ENCODE results near the gene DLST.

DLST gene

GRCh38 chr14:74881431-74882102 lies at the start of gene DLST:
TSS of gene DLST (plus strand) at chr14:74881916. CDS start at chr14:74881954, 38 bp downstream.
- peaks cover 35% of the 10 kb centered on the region for H3K4me1 ChIP-seq (ENCODE audit: control insufficient read depth, insufficient read depth, low read length, unreplicated experiment)
- H2AFZ ChIP-seq (ENCODE audit: low read length, unreplicated experiment), result peak within 1 kb of the TSS; percentile 94
- peaks cover 8% of the 10 kb centered on the region; the same call in 1 of the 2 replicates for H3K36me3 ChIP-seq (ENCODE audit: insufficient read depth, low read length)
- H3K4me3 ChIP-seq (ENCODE audit: low read depth, low read length), result peak within 1 kb of the TSS; percentile 96
- peak within 1 kb of the TSS; percentile 92 for H3K27ac ChIP-seq (ENCODE audit: low read depth, low read length)
- H3K79me2 ChIP-seq (ENCODE audit: control insufficient read depth, insufficient read depth, low read length, unreplicated experiment), result peaks cover 47% of the 10 kb centered on the region
- H3K27me3 ChIP-seq (ENCODE audit: insufficient read depth, low read length), result no peaks in the 10 kb centered on the region

GRCh38 chr14:74832849-74833248 lies 48.9 kb upstream of the DLST start:
- no peak overlapping the region for H3K4me3 ChIP-seq (ENCODE audit: low read depth, low read length)
- H3K79me2 ChIP-seq (ENCODE audit: control insufficient read depth, insufficient read depth, low read length, unreplicated experiment), result no peaks in the 10 kb centered on the region
- no peaks in the 10 kb centered on the region for H3K27me3 ChIP-seq (ENCODE audit: insufficient read depth, low read length)
- H2AFZ ChIP-seq (ENCODE audit: low read length, unreplicated experiment), result no peak overlapping the region
- H3K27ac ChIP-seq (ENCODE audit: low read depth, low read length), result no peak overlapping the region
- H3K4me1 ChIP-seq (ENCODE audit: control insufficient read depth, insufficient read depth, low read length, unreplicated experiment), result peaks cover 13% of the 10 kb centered on the region
- H3K36me3 ChIP-seq (ENCODE audit: insufficient read depth, low read length), result peaks cover 15% of the 10 kb centered on the region

- Histone ChIP-seq H3K36me3 (ENCODE audit: insufficient read depth, low read length) (peaks cover 9% of the 10 kb centered on the region), H3K79me2 (ENCODE audit: control insufficient read depth, insufficient read depth, low read length, unreplicated experiment) (no peaks in the 10 kb centered on the region), H3K27ac (ENCODE audit: low read depth, low read length) (peak overlapping the region; percentile 1; the same call in 1 of the 2 replicates), H3K4me3 (ENCODE audit: low read depth, low read length) (no peak overlapping the region), H3K27me3 (ENCODE audit: insufficient read depth, low read length) (no peaks in the 10 kb centered on the region), H2AFZ (ENCODE audit: low read length, unreplicated experiment) (no peak overlapping the region), H3K4me1 (ENCODE audit: control insufficient read depth, insufficient read depth, low read length, unreplicated experiment) (peaks cover 14% of the 10 kb centered on the region)
Measured at GRCh38 chr14:74834692-74835392, 46.9 kb upstream of the DLST start.

GRCh38 chr14:74835645-74836250 lies 46.0 kb upstream of the DLST start:
- Histone ChIP-seq H3K4me3 (ENCODE audit: low read depth, low read length) (no peak overlapping the region), H3K27ac (ENCODE audit: low read depth, low read length) (no peak overlapping the region), H2AFZ (ENCODE audit: low read length, unreplicated experiment) (no peak overlapping the region), H3K36me3 (ENCODE audit: insufficient read depth, low read length) (peaks cover 7% of the 10 kb centered on the region; the same call in 1 of the 2 replicates), H3K4me1 (ENCODE audit: control insufficient read depth, insufficient read depth, low read length, unreplicated experiment) (peaks cover 14% of the 10 kb centered on the region), H3K79me2 (ENCODE audit: control insufficient read depth, insufficient read depth, low read length, unreplicated experiment) (no peaks in the 10 kb centered on the region), H3K27me3 (ENCODE audit: insufficient read depth, low read length) (no peaks in the 10 kb centered on the region)

- H3K79me2 ChIP-seq (ENCODE audit: control insufficient read depth, insufficient read depth, low read length, unreplicated experiment), result no peaks in the 10 kb centered on the region
- peaks cover 14% of the 10 kb centered on the region for H3K4me1 ChIP-seq (ENCODE audit: control insufficient read depth, insufficient read depth, low read length, unreplicated experiment)
- H3K27me3 ChIP-seq (ENCODE audit: insufficient read depth, low read length), result no peaks in the 10 kb centered on the region
- H3K4me3 ChIP-seq (ENCODE audit: low read depth, low read length), result no peak overlapping the region
- no peak overlapping the region for H2AFZ ChIP-seq (ENCODE audit: low read length, unreplicated experiment)
- H3K36me3 ChIP-seq (ENCODE audit: insufficient read depth, low read length), result 0 out of 2 replicates have a peak, but pooled peaks cover 4% of the 10 kb centered on the region
- H3K27ac ChIP-seq (ENCODE audit: low read depth, low read length), result no peak overlapping the region
Measured at GRCh38 chr14:74836251-74836960, 45.3 kb upstream of the DLST start.

- Histone ChIP-seq H3K4me1 (ENCODE audit: control insufficient read depth, insufficient read depth, low read length, unreplicated experiment) (peaks cover 14% of the 10 kb centered on the region), H3K27me3 (ENCODE audit: insufficient read depth, low read length) (no peaks in the 10 kb centered on the region), H2AFZ (ENCODE audit: low read length, unreplicated experiment) (no peak overlapping the region), H3K4me3 (ENCODE audit: low read depth, low read length) (peak overlapping the region; percentile 27), H3K79me2 (ENCODE audit: control insufficient read depth, insufficient read depth, low read length, unreplicated experiment) (no peaks in the 10 kb centered on the region), H3K27ac (ENCODE audit: low read depth, low read length) (peak overlapping the region; percentile 12; the same call in 1 of the 2 replicates), H3K36me3 (ENCODE audit: insufficient read depth, low read length) (0 out of 2 replicates have a peak, but pooled peaks cover 4% of the 10 kb centered on the region)
Measured at GRCh38 chr14:74838166-74838565, 43.5 kb upstream of the DLST start.

GRCh38 chr14:74840603-74841030 lies 41.1 kb upstream of the DLST start:
- Histone ChIP-seq H3K4me1 (ENCODE audit: control insufficient read depth, insufficient read depth, low read length, unreplicated experiment) (peaks cover 20% of the 10 kb centered on the region), H3K36me3 (ENCODE audit: insufficient read depth, low read length) (0 out of 2 replicates have a peak, but pooled peaks cover 1% of the 10 kb centered on the region), H3K27ac (ENCODE audit: low read depth, low read length) (no peak overlapping the region), H3K4me3 (ENCODE audit: low read depth, low read length) (no peak overlapping the region), H3K27me3 (ENCODE audit: insufficient read depth, low read length) (no peaks in the 10 kb centered on the region), H2AFZ (ENCODE audit: low read length, unreplicated experiment) (no peak overlapping the region), H3K79me2 (ENCODE audit: control insufficient read depth, insufficient read depth, low read length, unreplicated experiment) (no peaks in the 10 kb centered on the region)

GRCh38 chr14:74841230-74842207 lies 40.2 kb upstream of the DLST start:
- no peak overlapping the region for H3K4me3 ChIP-seq (ENCODE audit: low read depth, low read length)
- H3K27ac ChIP-seq (ENCODE audit: low read depth, low read length), result no peak overlapping the region
- H3K36me3 ChIP-seq (ENCODE audit: insufficient read depth, low read length), result no peaks in the 10 kb centered on the region
- H3K27me3 ChIP-seq (ENCODE audit: insufficient read depth, low read length), result no peaks in the 10 kb centered on the region
- H3K4me1 ChIP-seq (ENCODE audit: control insufficient read depth, insufficient read depth, low read length, unreplicated experiment), result peaks cover 25% of the 10 kb centered on the region
- H3K79me2 ChIP-seq (ENCODE audit: control insufficient read depth, insufficient read depth, low read length, unreplicated experiment), result no peaks in the 10 kb centered on the region
- no peak overlapping the region for H2AFZ ChIP-seq (ENCODE audit: low read length, unreplicated experiment)

- Histone ChIP-seq H3K36me3 (ENCODE audit: insufficient read depth, low read length) (no peaks in the 10 kb centered on the region), H2AFZ (ENCODE audit: low read length, unreplicated experiment) (no peak overlapping the region), H3K4me1 (ENCODE audit: control insufficient read depth, insufficient read depth, low read length, unreplicated experiment) (peaks cover 27% of the 10 kb centered on the region), H3K27ac (ENCODE audit: low read depth, low read length) (no peak overlapping the region), H3K27me3 (ENCODE audit: insufficient read depth, low read length) (no peaks in the 10 kb centered on the region), H3K79me2 (ENCODE audit: control insufficient read depth, insufficient read depth, low read length, unreplicated experiment) (no peaks in the 10 kb centered on the region), H3K4me3 (ENCODE audit: low read depth, low read length) (no peak overlapping the region)
Measured at GRCh38 chr14:74843653-74844052, 38.1 kb upstream of the DLST start.
